T-helper 1 cell treated with Interleukin-12 subunit alpha and Interleukin-12 subunit beta and Interleukin-4 antibody, amounts not matched to agents 30 μg/mL and 1 μg/mL, for 36 hours (primary cell): ENCODE results near the gene CARD6.
A peak's percentile ranks its signal among the peaks of the same experiment; 100 is the strongest.
"Not testable (repeated sequence)": the region's sequence is repeated elsewhere in the genome, so short reads cannot be mapped to it uniquely, and the experiment has no call there.

Experiments used
- H3K27ac Mint-ChIP-seq: one replicate; pipeline ENCODE4 v1.8.0; 2021; ENCODE audit warnings: mild to moderate bottlenecking, mixed read lengths
- H3K27me3 Mint-ChIP-seq: one replicate; pipeline ENCODE4 v1.8.0; 2021; ENCODE audit warnings: low read depth, mixed read lengths
- H3K36me3 Mint-ChIP-seq: one replicate; pipeline ENCODE4 v1.8.0; 2021; ENCODE audit warnings: low read depth, mixed read lengths
- H3K4me1 Mint-ChIP-seq: one replicate; pipeline ENCODE4 v1.8.0; 2021; ENCODE audit warnings: low read depth, mixed read lengths
- H3K4me3 Mint-ChIP-seq: one replicate; pipeline ENCODE4 v1.8.0; 2021; ENCODE audit warnings: mild to moderate bottlenecking, moderate library complexity, mixed read lengths
- H3K9me3 Mint-ChIP-seq: one replicate; pipeline ENCODE4 v1.8.0; 2021; ENCODE audit warnings: mixed read lengths

Gene CARD6

DNA sequence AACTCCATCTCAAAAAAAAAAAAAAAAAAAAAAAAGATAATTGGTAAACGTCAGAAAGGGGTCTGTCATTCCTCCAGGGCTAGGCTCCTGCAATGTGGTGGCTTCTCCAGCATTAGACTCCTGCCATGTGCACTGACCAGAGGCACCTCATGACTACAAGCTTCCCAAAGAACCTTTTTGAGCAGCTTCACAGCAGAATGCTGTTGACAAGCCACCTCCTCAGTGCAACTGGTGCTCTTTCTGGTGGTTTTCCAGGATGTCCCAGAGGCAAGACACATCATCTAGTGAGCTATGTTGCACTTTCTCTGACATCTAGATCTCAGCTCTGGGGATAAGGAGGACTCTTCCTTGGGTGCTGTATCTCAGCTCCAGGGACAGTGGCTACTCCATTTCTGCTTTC is 17.7 kb upstream of the CARD6 start:
- Mint-ChIP-seq H3K27ac (no peak overlapping the region), H3K36me3 (peaks cover 27% of the 10 kb centered on the region), H3K9me3 (no peaks in the 10 kb centered on the region), H3K4me1 (peaks cover 13% of the 10 kb centered on the region), H3K4me3 (no peak overlapping the region), H3K27me3 (no peaks in the 10 kb centered on the region)

DNA sequence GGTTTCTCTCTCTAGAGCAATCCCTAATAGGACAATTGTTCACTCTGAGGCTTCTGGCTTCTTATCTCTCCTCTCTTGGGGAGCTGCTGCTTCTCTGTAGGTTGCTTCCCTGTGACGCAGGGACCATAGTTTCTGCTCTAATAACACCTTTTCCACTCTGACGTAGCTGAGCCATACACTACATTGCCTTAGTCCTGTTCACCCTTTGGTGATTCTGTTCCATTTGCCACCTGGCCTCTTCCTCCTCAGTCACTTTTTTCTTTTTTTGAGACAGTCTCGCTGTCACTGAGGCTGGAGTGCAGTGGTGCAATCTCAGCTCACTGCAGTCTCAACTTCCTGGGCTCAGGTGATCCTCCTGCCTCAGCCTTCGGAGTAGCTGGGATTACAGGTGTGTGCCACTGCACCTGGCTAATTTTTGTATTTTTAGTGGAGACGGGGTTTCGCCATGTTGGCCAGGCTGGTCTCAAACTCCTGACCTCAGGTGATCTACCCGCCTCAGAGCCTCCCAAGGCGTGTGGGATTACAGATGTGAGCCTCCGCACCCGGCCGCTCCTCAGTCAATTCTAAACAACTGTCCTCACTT is 15.6 kb upstream of the CARD6 start:
- Mint-ChIP-seq H3K4me1 (peaks cover 22% of the 10 kb centered on the region), H3K36me3 (peaks cover 43% of the 10 kb centered on the region)
- H3K27me3 Mint-ChIP-seq, H3K4me3 Mint-ChIP-seq, H3K9me3 Mint-ChIP-seq, H3K27ac Mint-ChIP-seq: not testable (repeated sequence)

DNA sequence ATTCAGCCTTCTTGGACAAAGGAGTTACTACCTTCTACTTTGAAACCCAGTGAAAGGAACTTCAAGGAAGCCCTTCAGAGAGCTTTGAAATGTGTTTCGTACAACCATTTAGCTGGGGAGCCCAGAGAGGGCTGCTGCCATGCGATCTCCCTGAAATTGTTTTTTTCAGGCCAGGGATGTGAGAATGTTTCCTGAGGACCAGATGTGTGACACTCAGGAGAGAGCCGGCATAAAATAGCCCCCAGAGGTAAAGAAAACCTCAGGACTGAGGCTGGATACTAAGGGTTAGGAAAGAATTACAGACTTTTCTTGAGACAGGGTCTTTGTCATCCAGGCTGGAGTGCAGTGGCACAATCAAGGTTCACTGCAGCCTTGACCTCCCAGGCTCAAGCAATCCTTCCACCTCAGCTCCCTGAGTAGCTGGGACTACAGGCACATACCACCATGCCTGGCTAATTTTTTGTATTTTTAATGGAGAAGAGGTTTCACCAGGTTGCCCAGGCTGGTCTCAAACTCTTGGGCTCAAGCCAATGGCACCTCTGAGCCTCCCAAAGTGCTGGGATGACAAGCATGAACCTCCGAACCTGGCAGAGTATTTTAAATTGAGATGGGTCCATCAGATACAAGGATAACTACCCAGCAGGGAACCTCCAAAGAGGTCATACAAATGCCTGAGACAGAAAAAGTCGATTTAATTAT is 14.5 kb upstream of the CARD6 start:
- Mint-ChIP-seq H3K27ac (no peak overlapping the region), H3K36me3 (peaks cover 45% of the 10 kb centered on the region), H3K4me3 (no peak overlapping the region), H3K27me3 (no peaks in the 10 kb centered on the region), H3K9me3 (no peaks in the 10 kb centered on the region), H3K4me1 (peaks cover 22% of the 10 kb centered on the region)

DNA sequence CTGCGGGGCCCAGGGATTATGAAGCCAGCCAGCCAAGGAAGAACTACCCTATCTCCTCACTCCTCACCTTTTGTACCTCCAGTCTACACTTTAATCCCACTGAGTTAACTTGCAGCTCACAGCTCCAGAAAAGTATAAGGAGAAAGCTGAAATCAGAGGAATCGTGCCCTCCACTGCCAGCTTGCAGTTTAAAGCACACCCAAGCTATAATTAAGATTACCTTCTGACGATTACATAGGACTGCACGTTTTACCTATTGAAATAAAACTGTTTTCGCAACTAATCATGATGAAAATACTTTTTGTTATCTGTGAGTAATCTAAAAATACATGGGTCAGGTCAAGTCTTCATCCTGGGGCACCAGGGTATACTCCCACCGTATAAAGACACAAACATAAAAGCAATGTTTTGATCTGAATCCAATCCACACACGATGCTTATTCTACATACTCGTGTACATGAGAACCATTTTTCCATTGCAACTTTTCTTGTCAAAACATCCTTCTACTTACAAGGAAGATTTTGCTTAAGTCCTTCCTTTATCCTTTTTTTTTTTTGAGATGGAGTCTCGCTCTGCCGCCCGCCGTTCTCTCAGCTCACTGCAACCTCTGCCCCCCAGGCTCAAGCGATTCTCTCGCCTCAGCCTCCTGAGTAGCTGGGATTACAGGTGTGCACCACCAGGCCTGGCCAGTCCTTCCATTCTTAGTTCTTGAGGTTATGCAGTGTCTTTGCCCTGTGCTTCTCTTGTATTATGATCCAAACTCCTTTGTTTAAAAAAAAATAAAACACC is 13.8 kb upstream of the CARD6 start:
- H3K36me3 Mint-ChIP-seq: peaks cover 52% of the 10 kb centered on the region
- H3K27ac Mint-ChIP-seq: no peak overlapping the region
- peaks cover 29% of the 10 kb centered on the region for H3K4me1 Mint-ChIP-seq
- no peak overlapping the region for H3K4me3 Mint-ChIP-seq
- H3K9me3 Mint-ChIP-seq: no peaks in the 10 kb centered on the region
- no peaks in the 10 kb centered on the region for H3K27me3 Mint-ChIP-seq

DNA sequence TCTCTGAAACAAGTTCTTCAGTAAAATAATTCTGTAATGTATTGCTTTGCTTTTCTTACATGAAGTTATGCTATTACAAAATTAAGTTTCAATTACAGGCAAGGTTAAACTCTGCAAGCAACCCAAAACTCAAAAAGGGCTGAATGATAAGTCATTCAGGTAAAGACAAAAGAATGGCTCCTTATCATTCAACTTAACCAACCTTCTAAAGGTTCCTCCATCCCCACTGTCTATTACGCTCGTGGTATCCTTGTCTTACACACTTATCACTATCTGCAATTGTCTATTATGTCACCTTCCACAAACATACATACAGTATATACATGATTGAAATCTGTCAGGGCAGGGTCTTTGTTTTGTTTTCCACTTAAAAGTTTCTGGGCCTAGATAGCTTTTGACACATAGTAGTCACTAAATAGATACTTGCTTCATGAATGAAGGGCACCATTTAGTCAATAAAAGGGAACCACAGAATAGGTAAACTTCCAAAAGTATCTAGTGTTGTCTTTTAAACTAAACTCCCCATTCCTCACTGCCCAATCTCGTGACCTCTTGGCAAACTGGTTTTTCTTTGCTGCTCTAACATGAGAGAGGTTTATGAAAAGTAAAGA is 13.0 kb upstream of the CARD6 start:
- no peaks in the 10 kb centered on the region for H3K9me3 Mint-ChIP-seq
- no peak overlapping the region for H3K4me3 Mint-ChIP-seq
- no peak overlapping the region for H3K27ac Mint-ChIP-seq
- H3K27me3 Mint-ChIP-seq: no peaks in the 10 kb centered on the region
- peaks cover 56% of the 10 kb centered on the region for H3K36me3 Mint-ChIP-seq
- peaks cover 36% of the 10 kb centered on the region for H3K4me1 Mint-ChIP-seq

DNA sequence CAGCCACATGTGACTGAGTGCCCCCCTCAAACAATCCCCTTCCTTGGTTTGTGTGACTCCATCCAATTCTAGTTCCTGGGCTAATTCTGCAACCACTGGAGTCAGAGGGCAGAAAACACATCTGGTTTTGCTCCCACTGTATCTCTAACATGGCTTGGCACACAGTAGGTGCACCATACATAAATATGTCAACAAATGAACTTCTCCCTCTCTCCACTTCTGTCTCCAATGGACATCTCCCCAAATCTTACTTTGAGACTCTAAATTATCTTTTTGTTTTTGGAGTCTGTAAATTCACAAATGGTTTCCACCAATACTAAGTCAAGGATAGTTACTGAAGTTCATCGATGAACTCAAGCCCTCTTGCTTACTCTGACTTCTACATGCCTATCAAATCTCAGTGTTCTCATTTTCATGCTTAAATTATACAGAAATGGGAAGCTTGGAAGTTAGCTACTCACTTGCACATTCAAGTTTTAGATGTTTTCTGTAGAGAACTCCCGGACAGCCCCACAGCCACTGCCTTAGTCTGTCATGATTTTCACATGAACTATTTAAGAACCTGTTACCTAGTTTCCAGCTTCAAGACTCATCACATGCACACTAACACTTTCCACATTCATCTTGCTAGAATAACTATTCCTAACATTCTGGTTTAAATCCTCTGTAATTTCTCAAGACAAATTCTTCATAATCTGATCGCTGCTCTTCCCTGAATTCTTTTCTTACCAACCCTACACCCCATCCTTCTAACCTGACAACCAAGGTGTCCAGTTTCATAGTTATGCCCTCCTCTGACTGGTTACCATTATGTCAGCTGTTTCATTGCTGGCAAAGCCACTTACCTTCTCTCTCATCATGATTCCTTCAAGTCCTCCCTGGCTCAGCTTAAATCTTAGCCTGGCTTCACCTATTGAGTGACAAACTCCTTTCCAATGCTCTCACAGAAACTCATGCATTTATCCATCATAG is 12.2 kb upstream of the CARD6 start:
- no peak overlapping the region for H3K27ac Mint-ChIP-seq
- H3K9me3 Mint-ChIP-seq: no peaks in the 10 kb centered on the region
- H3K36me3 Mint-ChIP-seq: peaks cover 64% of the 10 kb centered on the region
- no peak overlapping the region for H3K4me3 Mint-ChIP-seq
- H3K4me1 Mint-ChIP-seq: peaks cover 45% of the 10 kb centered on the region
- H3K27me3 Mint-ChIP-seq: no peaks in the 10 kb centered on the region

DNA sequence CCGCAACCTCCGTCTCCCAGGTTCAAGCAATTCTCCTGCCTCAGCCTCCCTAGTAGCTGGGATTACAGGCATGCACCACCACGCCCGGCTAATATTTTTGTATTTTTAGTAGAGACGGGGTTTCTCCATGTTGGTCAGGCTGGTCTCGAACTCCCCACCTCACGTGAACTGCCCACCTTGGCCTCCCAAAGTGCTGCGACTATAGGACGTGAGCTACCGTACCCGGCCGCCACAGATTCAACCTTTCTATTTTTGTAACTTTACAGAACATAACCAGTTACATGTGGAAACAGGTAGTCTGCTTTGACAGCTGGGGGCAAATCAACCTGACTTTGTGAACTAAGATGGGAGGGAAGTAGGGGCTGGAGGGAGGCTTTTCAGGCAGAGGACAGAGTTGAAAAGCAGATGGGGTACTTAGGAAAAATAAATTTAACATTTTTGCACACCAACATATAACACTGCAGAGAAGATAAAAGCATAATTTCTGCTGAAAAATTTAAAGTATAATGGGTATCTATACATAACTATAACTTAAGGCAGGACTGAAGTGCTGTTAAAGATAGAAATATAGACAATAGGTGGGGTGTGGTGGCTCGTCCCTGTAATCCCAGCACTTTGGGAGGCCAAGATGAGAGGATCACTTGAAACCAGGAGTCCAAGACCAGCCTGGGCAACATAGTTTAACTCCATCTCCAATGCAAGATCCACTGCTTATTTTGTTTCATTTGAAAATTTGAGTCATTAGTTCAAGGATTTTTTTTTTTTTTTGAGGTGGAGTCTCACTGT is 11.2 kb upstream of the CARD6 start:
- Mint-ChIP-seq H3K27me3 (no peaks in the 10 kb centered on the region), H3K4me3 (no peak overlapping the region), H3K9me3 (no peaks in the 10 kb centered on the region), H3K27ac (no peak overlapping the region), H3K36me3 (peaks cover 72% of the 10 kb centered on the region), H3K4me1 (peaks cover 46% of the 10 kb centered on the region)

DNA sequence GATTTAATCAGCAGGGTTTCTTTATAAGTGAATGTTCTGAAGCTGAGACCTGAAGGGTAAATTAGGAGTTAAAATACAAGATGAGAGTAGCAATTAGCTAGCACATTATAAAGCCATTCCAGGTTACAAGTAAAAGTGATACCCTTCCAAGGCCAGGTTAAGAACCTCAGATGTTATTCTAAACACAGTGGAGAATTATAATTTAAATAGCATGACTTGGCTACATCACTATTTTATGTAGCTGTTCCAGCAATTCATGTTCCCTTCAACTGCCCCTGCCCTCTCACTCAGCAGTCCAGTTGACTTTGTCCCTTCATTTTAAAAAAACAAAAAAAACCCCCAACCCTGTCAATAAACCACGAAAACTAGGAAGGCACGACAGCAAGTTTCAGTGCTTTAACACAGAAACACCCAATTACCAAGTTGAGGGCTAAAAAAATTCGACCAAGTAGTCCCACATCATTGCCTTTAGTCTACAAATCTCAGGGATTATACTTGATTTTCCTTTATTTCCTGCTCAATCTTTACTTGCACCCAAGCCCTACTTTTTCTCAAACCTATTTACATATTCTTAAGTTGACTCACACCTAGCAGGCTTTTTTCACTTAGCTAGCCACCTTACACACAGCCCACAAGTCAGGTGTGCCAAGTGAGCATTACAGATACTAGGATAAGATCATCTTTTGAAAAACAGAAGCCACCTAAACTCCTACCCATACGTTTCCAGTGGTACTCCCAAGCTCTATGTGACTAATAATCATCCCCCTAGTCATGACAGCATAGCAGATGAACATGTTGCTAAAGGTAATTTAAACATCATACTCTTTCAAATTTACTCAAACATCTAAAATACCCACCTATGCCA is 9.6 kb upstream of the CARD6 start:
- no peaks in the 10 kb centered on the region for H3K9me3 Mint-ChIP-seq
- H3K27ac Mint-ChIP-seq: no peak overlapping the region
- peak overlapping the region; percentile 96 for H3K4me3 Mint-ChIP-seq
- H3K4me1 Mint-ChIP-seq: peaks cover 55% of the 10 kb centered on the region
- H3K27me3 Mint-ChIP-seq: no peaks in the 10 kb centered on the region
- peaks cover 77% of the 10 kb centered on the region for H3K36me3 Mint-ChIP-seq

DNA sequence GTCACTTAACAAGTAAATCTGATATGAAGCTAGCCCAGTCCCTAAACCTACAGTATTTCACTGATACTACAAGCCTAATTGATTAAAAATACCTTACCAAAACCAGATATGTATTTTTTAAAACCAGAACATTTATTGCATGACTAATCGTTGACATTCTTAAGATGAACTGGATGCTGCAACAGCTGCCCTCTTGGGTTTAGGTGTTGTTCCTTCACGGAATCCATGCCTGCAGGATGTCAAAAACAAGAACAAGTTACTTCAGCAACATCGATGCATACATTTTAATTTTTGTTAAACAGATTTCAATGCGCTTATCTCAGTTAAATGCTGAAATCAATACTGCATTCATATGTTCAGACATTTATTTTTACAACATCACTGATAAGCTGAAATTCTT is 8.8 kb upstream of the CARD6 start:
- peak overlapping the region; percentile 96 for H3K4me3 Mint-ChIP-seq

DNA sequence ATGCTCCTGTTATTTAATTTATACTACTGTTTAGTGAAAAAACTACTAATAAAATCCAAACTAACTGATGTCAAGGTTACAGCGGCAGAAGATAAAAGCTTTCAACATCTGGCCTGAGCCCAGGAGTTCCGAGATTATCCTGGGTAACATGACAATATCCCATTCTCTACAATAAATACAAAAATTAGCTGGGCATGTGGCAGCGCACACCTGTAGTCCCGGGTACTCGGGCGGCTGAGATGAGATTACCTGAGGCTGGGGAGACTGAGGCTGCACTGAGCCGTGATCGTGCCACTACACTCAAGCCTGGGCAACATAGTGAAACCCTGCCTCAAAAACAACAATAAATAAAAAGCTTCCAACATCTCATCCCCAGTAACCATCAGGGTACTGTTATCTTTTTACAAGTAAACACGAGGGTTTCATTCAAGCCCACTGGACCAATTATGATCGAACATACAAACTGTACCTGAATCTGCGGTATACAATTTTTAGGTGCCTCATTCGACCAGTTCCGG is 7.4 kb upstream of the CARD6 start:
- Mint-ChIP-seq H3K36me3 (peaks cover 59% of the 10 kb centered on the region), H3K4me1 (peaks cover 44% of the 10 kb centered on the region), H3K9me3 (no peaks in the 10 kb centered on the region)

More for the DNA sequence above, 8.8 kb upstream of the CARD6 start:
- Mint-ChIP-seq H3K27me3 (no peaks in the 10 kb centered on the region), H3K27ac (peak overlapping the region; percentile 33), H3K4me1 (peaks cover 56% of the 10 kb centered on the region), H3K9me3 (no peaks in the 10 kb centered on the region), H3K36me3 (peaks cover 73% of the 10 kb centered on the region)

DNA sequence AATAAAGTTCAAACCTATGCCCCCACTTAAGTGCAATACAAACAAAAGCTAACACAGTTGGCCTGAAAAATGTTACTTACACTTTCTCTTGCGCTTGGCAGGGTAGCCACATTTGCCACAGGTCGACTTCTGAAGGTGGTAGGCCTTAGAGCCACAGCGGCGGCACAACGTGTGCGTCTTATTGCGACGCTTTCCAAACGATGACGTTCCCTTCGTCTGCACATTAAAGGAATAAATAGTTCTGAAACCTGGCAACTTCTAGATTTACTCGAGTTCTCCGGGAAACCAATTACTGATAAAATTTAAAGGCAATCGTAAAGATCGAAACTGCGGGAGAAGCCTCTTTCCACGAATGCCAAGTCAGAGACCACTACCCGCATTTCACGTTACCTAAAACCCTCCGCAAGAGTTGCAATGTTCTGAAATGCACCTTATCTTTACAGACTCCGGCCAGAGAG is 6.7 kb upstream of the CARD6 start:
- Mint-ChIP-seq H3K27me3 (no peaks in the 10 kb centered on the region), H3K4me3 (peak overlapping the region; percentile 96), H3K4me1 (peaks cover 42% of the 10 kb centered on the region), H3K36me3 (peaks cover 53% of the 10 kb centered on the region), H3K27ac (peak overlapping the region; percentile 97), H3K9me3 (no peaks in the 10 kb centered on the region)

More for the DNA sequence above, 7.4 kb upstream of the CARD6 start:
- Mint-ChIP-seq H3K27ac (peak overlapping the region; percentile 97), H3K4me3 (peak overlapping the region; percentile 96), H3K27me3 (no peaks in the 10 kb centered on the region)
